Immature natural killer cell (primary cell): ENCODE measurements around the gene CREB3L4. TPM values are rescaled to one million over a fixed set of nuclear protein-coding genes. Genes with fewer than 3 reads are reported as not detected.
"Not testable (repeated sequence)": the region's sequence is repeated elsewhere in the genome, so short reads cannot be mapped to it uniquely, and the experiment has no call there.

Experiments
- DNase-seq, 3 donors: peaks; one replicate each; pipeline ENCODE4 v3.0.0; 2022; ENCODE audit warnings: mixed read lengths in 1 of 3
- H3K27ac Mint-ChIP-seq, 6 donors: one replicate each; pipeline ENCODE4 v1.8.0; 2020; ENCODE audit warnings: mixed read lengths in 6 of 6, mild to moderate bottlenecking in 5 of 6, inconsistent platforms in 4 of 6, moderate library complexity in 3 of 6
- H3K27me3 Mint-ChIP-seq, 3 donors: one replicate each; pipeline ENCODE4 v1.8.0; 2020 to 2021; ENCODE audit warnings: low read depth in 3 of 3, mild to moderate bottlenecking in 3 of 3, mixed read lengths in 3 of 3, moderate library complexity in 3 of 3, inconsistent platforms in 1 of 3
- H3K36me3 Mint-ChIP-seq, 3 donors: one replicate each; pipeline ENCODE4 v1.8.0; 2020; ENCODE audit warnings: mixed read lengths in 3 of 3, inconsistent platforms in 2 of 3, mild to moderate bottlenecking in 2 of 3
- H3K4me1 Mint-ChIP-seq, 2 donors: one replicate each; pipeline ENCODE4 v1.8.0; 2020; ENCODE audit warnings: inconsistent platforms in 2 of 2, mild to moderate bottlenecking in 2 of 2, mixed read lengths in 2 of 2, moderate library complexity in 1 of 2
- H3K4me3 Mint-ChIP-seq, 5 donors: one replicate each; pipeline ENCODE4 v1.8.0; 2020; ENCODE audit warnings: mild to moderate bottlenecking in 5 of 5, mixed read lengths in 5 of 5, inconsistent platforms in 3 of 5, moderate library complexity in 3 of 5
- H3K9me3 Mint-ChIP-seq, 6 donors: one replicate each; pipeline ENCODE4 v1.8.0; 2020; ENCODE audit warnings: mild to moderate bottlenecking in 6 of 6, mixed read lengths in 6 of 6, inconsistent platforms in 4 of 6, moderate library complexity in 3 of 6
- polyA plus RNA-seq, 3 donors: library from polyadenylated mRNA; unstranded; fragments of 300-500 nt; fragmentation: Illumina TruSeq; gene quantifications; one replicate each; pipeline ENCODE4 v1.2.3, GENCODE V29; 2021

CREB3L4 gene
- polyA plus RNA-seq, 3 donors from 2014 or later: 10.0 to 17.6 (median 15.2) TPM

GRCh38 chr1:153970346-153970745 lies 2.6 kb downstream of the CREB3L4 start:
- Mint-ChIP-seq H3K27me3 (peaks cover 0 to 3% (median 0%) of the 10 kb centered on the region in 3 donors), H3K4me1 (peaks cover 40 to 41% of the 10 kb centered on the region in 2 donors), H3K9me3 (no peaks in the 10 kb centered on the region), H3K4me3 (no peak overlapping the region), H3K27ac (no peak overlapping the region), H3K36me3 (peaks cover 0 to 17% (median 0%) of the 10 kb centered on the region in 3 donors)
- DNase-seq: no peak

GRCh38 chr1:153973071-153973470 lies 5.4 kb downstream of the CREB3L4 start:
- Mint-ChIP-seq H3K27me3 (peaks cover 0 to 5% (median 2%) of the 10 kb centered on the region in 3 donors), H3K36me3 (peaks cover 0 to 24% (median 5%) of the 10 kb centered on the region in 3 donors), H3K27ac (peak overlapping the region in 3 of 6 donors; percentile 35 to 74 (median 73)), H3K4me1 (peaks cover 37 to 39% of the 10 kb centered on the region in 2 donors), H3K9me3 (no peaks in the 10 kb centered on the region), H3K4me3 (peak overlapping the region in 1 of 5 donors; percentile 27)
- DNase-seq: no peak

GRCh38 chr1:153973525-153973924 lies 5.8 kb downstream of the CREB3L4 start:
- H3K4me3 Mint-ChIP-seq: peak overlapping the region in 1 of 5 donors; percentile 27
- H3K27ac Mint-ChIP-seq: peak overlapping the region in 3 of 6 donors; percentile 35 to 74 (median 73)
- peaks cover 37 to 38% of the 10 kb centered on the region in 2 donors for H3K4me1 Mint-ChIP-seq
- peaks cover 0 to 5% (median 2%) of the 10 kb centered on the region in 3 donors for H3K27me3 Mint-ChIP-seq
- DNase-seq: no peak
- H3K36me3 Mint-ChIP-seq: peaks cover 0 to 24% (median 5%) of the 10 kb centered on the region in 3 donors
- H3K9me3 Mint-ChIP-seq: no peaks in the 10 kb centered on the region

DNA sequence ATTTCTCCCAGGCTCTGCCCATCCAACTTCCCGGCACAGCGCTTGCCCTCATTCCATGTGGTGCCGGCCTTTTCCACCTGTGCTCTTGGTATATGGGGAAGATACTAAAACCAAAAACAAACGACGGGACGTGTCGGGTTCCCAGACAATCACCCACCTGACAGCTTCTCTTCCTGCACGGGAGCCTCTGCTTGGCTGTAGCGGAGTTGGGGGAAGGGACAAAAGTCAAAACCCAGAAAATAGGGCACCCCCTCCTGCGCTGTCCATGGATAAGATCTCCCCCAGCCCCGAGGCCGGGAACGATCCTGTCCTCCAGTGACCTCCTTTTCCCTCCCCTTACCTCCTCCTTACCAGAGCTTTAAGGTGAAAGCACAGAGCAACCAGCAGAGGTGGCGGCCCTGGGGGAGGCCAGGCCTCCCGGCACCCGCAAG lies 9.1 kb downstream of the CREB3L4 start:
- Mint-ChIP-seq H3K36me3 (peaks cover 0 to 24% (median 5%) of the 10 kb centered on the region in 3 donors), H3K4me1 (peaks cover 33 to 35% of the 10 kb centered on the region in 2 donors), H3K9me3 (no peaks in the 10 kb centered on the region), H3K27ac (peak overlapping the region; percentile 84 to 95 (median 94)), H3K4me3 (peak overlapping the region; percentile 93 to 97 (median 95)), H3K27me3 (peaks cover 0 to 5% (median 2%) of the 10 kb centered on the region in 3 donors)
- no peak for DNase-seq

DNA sequence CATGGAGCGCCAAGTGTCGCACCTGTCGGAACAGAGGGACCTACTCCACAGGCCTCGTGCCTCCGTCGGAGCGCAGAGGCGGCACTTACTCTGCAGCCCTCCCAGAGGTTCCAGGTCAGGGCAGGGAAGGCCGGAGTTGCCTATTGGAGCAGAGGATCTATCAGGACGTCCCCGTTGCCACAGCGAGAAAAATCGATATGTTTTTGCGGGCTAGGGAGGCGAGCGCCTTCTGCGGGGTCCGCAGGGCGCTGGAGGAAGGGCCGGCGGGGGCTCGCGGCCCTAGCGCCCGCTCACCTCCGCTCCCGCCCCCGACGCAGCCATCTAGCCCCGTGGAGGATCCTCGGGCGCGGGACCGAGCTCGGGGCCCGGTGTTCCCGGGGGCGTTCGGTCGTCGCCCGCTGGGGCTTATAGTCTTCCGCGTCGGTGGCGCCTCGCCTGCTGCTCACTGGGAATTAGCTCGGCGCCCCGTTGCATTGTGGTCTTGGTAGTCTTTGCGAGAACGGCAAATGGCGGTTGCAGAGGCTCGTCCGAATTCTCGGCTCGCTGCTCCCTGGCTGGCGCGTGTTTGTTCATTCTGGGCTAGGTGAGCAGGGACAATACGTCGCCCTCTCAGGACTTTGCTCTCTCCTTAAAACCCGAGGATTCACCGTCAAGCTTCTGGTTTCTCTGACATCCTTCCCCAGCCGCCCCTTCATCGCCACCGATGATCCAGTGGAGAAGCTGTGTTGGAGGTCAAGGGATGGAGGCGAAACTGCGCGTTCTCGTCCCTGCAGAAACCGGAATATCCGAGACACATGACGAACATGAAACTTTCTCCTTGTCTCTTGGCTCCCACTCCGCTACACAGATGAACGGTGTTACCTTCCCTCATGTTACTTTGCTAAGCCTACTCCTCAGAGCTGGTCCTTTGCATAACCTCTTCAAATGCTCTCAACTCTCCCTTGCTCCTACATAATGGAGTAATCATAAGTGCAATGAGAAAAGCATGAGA lies 9.8 kb downstream of the CREB3L4 start, which contains the start of gene JTB:
TSS of gene JTB (minus strand) at position 425 of the 991 bp plus-strand sequence. CDS start at position 3, 422 bp downstream.
- peak within 1 kb of the TSS; percentile 93 to 97 (median 95) for H3K4me3 Mint-ChIP-seq
- no peaks in the 10 kb centered on the region for H3K9me3 Mint-ChIP-seq
- peak within 1 kb of the TSS; percentile 84 to 95 (median 94) for H3K27ac Mint-ChIP-seq
- peak; percentile 71 to 76 (median 74) for DNase-seq
- H3K36me3 Mint-ChIP-seq: peaks cover 0 to 24% (median 5%) of the 10 kb centered on the region in 3 donors
- H3K4me1 Mint-ChIP-seq: peaks cover 33 to 35% of the 10 kb centered on the region in 2 donors
- peaks cover 0 to 5% (median 2%) of the 10 kb centered on the region in 3 donors for H3K27me3 Mint-ChIP-seq

DNA sequence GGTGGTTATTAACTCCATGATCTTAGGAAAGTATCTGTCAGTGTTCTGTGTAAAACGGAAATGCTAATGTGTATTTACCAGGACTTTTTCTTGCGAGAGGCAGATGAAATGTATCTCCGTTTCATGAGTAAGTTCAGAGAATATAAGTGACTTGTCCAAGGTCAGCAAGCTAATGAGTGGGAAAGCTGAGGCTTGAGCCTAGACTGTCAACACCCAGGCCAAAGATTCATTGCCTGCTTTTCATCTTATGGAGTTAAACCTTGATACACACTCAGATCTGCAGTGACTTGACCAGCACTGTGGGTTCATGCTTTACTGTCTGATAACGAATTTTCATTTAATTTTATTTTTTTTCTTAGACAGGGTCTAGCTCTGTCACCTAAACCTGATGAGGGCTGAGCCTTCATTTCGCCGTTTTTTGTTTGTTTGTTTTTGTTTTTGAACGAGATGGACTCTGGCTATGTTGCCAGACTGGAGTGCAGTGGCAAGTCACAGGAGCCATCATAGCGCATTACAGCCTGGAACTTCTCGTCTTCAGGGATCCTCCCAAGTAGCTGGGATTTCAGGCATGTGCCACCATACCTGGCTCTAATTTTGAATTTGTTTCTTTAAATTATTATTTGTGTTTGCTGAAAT lies 10.7 kb downstream of the CREB3L4 start:
- H3K9me3 Mint-ChIP-seq: no peaks in the 10 kb centered on the region
- peak overlapping the region; percentile 84 to 95 (median 94) for H3K27ac Mint-ChIP-seq
- H3K27me3 Mint-ChIP-seq: peaks cover 0 to 5% (median 2%) of the 10 kb centered on the region in 3 donors
- DNase-seq: no peak
- peaks cover 33 to 35% of the 10 kb centered on the region in 2 donors for H3K4me1 Mint-ChIP-seq
- H3K36me3 Mint-ChIP-seq: peaks cover 0 to 17% (median 5%) of the 10 kb centered on the region in 3 donors
- peak overlapping the region; percentile 93 to 97 (median 95) for H3K4me3 Mint-ChIP-seq

DNA sequence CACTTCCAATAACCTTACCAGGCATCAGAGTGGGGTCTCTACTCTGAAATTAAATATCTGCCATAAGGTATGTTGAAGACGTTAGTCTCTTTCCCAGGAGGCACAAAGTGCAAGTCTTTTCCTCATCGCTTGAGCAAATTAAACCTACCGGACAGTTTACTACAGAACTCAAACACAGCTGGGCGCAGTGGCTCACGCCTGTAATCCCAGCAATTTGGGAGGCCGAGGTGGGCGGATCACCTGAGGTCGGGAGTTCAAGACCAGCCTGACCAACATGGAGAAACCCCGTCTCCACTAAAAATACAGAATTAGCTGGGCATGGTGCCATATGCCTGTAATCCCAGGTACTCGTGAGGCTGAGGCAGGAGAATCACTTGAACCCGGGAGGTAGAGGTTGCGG lies 11.4 kb downstream of the CREB3L4 start:
- Mint-ChIP-seq H3K4me1 (peaks cover 32 to 35% of the 10 kb centered on the region in 2 donors), H3K4me3 (peak overlapping the region in 2 of 5 donors; percentile 33 to 95), H3K36me3 (peaks cover 0 to 15% (median 5%) of the 10 kb centered on the region in 3 donors)
- H3K9me3 Mint-ChIP-seq, H3K27me3 Mint-ChIP-seq, H3K27ac Mint-ChIP-seq, DNase-seq: not testable (repeated sequence)

GRCh38 chr1:153981735-153982134 lies 14.0 kb downstream of the CREB3L4 start:
- Mint-ChIP-seq H3K4me1 (peaks cover 21 to 32% of the 10 kb centered on the region in 2 donors), H3K27me3 (peaks cover 2 to 17% (median 12%) of the 10 kb centered on the region in 3 donors)
- H3K27ac Mint-ChIP-seq, H3K4me3 Mint-ChIP-seq, H3K36me3 Mint-ChIP-seq, DNase-seq, H3K9me3 Mint-ChIP-seq: not testable (repeated sequence)

DNA sequence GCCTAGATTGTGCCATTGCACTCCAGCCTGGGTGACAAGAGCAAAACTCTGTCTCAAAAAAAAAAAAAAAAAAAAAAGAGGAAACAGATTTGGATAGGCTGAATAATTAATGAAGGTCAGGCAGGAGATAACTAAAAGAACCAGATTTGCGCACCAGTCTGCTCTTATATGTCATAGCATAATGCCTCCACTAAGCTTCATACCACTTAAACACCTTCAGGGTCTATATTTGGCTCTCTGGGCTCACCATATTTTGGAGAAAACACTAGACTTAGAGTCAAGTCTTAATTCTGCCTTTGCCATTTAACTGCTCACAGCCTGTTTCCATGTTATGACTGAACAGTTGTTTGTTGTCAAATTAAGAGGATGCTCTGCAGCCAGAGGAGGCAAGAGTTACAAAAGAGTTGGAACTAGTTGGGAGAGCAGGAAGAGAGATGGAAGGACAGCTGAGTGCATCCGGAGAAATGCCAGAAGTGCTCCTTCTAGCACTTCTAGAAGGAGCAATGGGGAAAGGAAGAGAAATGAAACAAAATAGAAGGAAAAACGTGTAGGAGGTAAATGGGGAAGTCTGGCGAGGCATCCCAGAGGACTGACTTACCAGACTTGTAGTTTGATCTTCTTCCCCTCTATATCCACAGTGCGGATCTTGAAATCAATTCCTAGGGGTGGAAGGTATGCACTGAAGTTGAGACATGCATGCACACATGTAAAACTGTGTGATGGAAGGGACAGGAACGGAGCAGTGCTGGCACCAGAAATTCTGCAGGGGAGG lies 16.6 kb downstream of the CREB3L4 start:
- no peak overlapping the region for H3K27ac Mint-ChIP-seq

DNA sequence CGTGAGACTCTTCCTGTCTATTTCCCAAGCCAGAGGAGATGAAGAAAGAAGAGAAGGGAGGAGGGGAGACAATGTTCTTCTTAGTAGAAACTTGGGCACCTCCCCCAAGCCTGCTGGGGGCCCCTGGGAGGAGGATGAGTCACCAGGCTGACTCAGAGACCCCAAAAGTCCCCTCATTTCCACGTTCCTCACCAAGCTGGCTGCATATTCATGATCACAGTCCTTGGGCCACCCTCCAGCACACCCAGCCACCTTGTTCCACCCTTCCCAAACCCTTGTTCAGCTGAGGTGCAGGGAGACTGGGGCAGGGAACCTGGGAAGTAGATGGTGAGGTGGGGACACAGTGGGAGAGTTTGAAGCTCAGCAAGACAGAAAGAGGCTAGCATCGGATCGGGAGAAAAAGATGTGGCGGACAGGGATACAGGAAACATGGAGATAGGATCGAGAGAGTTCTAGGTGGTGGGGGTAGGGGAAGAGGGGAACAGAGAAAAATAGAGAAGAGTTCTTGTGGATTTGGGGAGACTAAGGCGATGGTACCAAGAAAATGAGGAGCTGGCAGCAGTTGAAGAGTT lies 17.7 kb downstream of the CREB3L4 start:
- Mint-ChIP-seq H3K27ac (peak overlapping the region in 1 of 6 donors; percentile 44), H3K9me3 (no peaks in the 10 kb centered on the region)
- DNase-seq: no peak

More for the DNA sequence above, 16.6 kb downstream of the CREB3L4 start:
- H3K4me3 Mint-ChIP-seq: no peak overlapping the region
- peaks cover 5 to 16% (median 12%) of the 10 kb centered on the region in 3 donors for H3K27me3 Mint-ChIP-seq
- no peaks in the 10 kb centered on the region for H3K9me3 Mint-ChIP-seq
- H3K4me1 Mint-ChIP-seq: peaks cover 10 to 16% of the 10 kb centered on the region in 2 donors
- no peaks in the 10 kb centered on the region for H3K36me3 Mint-ChIP-seq
- no peak for DNase-seq

DNA sequence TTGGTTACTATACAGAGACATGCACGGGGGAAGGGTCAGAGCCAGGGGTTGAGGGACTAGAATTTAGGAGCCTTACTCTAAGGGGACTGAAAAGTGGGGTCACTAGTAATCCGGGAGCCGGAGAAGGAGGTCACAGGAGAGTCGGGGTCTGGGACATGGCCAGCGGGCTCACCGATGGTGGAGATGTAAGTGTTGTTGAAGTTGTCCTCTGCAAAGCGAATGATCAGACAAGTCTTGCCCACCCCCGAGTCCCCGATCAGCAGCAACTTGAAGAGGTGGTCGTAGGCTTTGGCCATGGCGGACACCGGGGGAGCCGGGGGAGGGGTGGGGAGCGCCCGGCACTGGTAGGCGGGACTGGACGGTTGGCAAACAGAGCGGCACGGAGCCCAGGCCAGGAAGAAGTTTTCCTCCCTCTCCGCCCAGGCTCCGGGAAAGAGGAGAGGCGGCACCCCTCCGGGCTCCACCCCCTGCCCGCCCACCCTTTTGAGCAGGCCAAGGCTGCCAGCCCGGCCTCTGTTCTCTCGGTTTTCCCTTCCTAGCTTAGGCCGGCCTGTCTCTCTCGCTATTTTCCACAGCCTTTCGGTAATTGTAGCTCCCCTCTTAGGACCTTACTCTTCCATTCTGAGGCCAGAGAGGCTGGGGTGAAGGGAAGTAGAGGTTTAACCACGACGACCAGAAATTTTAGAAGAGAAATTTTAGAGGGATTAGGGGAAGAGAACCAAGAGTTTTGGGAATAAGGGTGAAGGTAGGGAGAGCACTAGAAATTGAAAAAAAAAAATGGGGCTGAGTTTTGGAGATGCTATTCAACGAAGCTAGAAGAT lies 18.4 kb downstream of the CREB3L4 start, which contains the start of gene RAB13:
TSS of gene RAB13 (minus strand) at position 399 of the 821 bp plus-strand sequence. CDS start at position 296, 103 bp downstream.
- peaks cover 15 to 22% (median 16%) of the 10 kb centered on the region in 3 donors for H3K27me3 Mint-ChIP-seq
- DNase-seq: no peak
- peaks cover 23 to 27% of the 10 kb centered on the region in 2 donors for H3K4me1 Mint-ChIP-seq
- H3K27ac Mint-ChIP-seq: peak within 1 kb of the TSS; percentile 69 to 89 (median 84)
- no peaks in the 10 kb centered on the region for H3K9me3 Mint-ChIP-seq
- H3K4me3 Mint-ChIP-seq: peak within 1 kb of the TSS; percentile 2 to 70 (median 40)
- peaks cover under 1 to 4% (median 2%) of the 10 kb centered on the region in 3 donors for H3K36me3 Mint-ChIP-seq

More for the DNA sequence above, 17.7 kb downstream of the CREB3L4 start:
- Mint-ChIP-seq H3K4me1 (peaks cover 16 to 20% of the 10 kb centered on the region in 2 donors), H3K27me3 (peaks cover 8 to 18% (median 13%) of the 10 kb centered on the region in 3 donors), H3K36me3 (peaks cover 0 to 2% (median 0%) of the 10 kb centered on the region in 3 donors), H3K4me3 (peak overlapping the region in 1 of 5 donors; percentile 70)
